ENCODE results near the gene KCNQ4. TPM values are rescaled to one million over a fixed set of nuclear protein-coding genes. Genes with fewer than 3 reads are reported as not detected.

KCNQ4 gene
- total and polyA plus RNA-seq, 2 of the 13 experiments (the other 11 are each of a cell fraction or from before 2014, with no cell fraction given) = 0.02 to 0.09 TPM

DNA sequence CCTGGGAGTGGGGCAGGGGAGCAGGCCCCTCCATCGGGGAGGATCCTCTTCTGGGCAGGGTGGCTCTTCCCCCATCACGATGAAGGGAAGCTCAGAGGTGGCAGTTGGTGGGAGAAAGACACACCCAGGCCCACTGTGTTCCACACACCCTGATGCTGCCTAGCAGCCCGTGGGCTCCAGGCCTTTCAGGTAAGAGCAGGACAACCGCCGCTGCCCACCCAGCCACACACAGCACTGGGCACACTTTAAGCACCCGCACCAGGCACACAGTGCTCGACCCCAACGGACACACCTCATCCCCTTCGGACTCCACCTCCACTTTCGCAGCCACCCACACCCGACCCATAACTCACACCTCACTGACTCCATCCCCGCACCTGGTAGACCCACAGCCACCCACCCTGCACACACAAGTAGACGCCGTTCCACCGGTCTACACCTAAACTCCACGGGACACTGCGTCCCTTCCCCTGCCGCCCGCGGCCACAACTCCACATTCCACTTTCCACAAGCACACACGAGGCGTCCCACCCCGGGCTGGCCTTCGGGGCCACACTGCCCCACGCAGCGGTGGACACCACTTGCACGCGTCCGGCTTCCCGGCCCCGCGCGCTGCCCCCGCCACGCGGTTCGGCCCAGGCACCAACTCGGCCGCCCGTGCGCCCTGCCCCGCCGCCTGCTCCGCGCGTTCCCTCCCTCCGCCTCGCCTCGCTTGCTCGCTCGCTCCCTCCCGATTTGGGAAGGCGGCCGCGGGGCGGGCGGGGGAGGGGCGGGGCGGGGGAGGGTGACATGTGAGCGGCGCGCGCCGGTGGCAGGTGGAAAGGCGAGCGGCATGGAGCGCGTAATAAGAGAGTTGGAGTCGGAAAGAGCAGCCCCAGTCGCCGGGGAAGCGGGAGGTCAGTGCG lies at the start of gene KCNQ4 (continued):
- TF ChIP-seq ADNP (CRISPR knock-in tag; IDR thresholded peaks at IDR 0.05) (no peak), KDM6A (CRISPR knock-in tag; IDR thresholded peaks at IDR 0.05; ENCODE audit: low read depth) (no peak)

DNA sequence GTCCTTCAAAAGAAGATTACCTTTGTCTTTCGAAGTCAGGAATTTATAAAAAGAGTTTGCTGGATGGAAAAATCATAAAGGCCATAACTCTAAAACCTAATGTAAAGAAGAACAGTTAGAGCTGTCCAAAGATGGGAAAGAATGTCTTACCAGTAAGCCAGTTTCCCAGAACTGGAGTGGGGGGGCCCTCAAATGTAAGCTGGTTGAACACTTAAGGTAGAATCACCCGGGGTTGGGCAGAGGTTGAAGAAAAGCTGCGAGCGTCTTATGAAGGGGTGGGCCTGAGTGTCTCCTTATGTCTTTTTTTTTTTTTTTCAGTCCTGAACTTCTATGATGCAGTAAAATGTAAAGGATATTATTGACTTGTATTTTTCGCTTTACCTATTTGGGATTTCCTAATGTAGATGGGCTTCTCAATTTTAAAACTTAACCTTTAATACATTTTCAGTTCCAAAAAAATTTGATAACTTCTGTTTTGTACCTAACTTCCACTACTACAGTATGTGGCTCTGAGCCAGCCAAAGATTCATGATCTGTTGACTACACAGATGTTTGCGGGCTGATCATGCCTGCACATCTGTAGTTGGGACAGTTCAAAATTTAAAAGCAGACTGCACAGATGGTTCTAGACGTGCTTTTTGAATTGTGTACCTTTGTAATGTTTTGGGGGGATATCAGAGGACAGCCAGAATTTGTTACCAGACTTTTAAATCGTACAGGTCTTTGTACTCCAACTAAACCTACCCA lies 48.5 kb upstream of the KCNQ4 start:
- DNase-seq (ENCODE audit: low spot score) (no peak), ATAC-seq (no peak), FAIRE-seq (no peak)
- Histone ChIP-seq H2AFZ (ENCODE audit: low read length) (no peak overlapping the region), H3K9ac (ENCODE audit: insufficient read depth, low read depth, low read length) (no peak overlapping the region), H3K27ac (ENCODE audit: extremely low read length, insufficient read depth, low read length) (no peak overlapping the region), H3K36me3 (replicated peaks in 1 of 2; ENCODE audit: control insufficient read depth in 1 of 2, insufficient read depth in 2 of 2, low read length in 2 of 2) (peaks cover 9 to 30% of the 10 kb centered on the region in 2 experiments; a peak in 3 of 5 replicates), H3K4me1 (ENCODE audit: insufficient read depth, low read length) (peaks cover 19% of the 10 kb centered on the region), H3K4me3 (replicated peaks in 1 of 3; ENCODE audit: insufficient read depth in 1 of 3, low read depth in 2 of 3, low read length in 3 of 3) (no peak overlapping the region), H3K4me2 (ENCODE audit: low read depth, low read length) (no peak overlapping the region), H3K79me2 (ENCODE audit: insufficient read depth, low read length) (peaks cover 56% of the 10 kb centered on the region), H3K27me3 (ENCODE audit: control insufficient read depth in 1 of 2, insufficient read depth in 2 of 2, low read length in 2 of 2) (no peaks in the 10 kb centered on the region), H4K20me1 (ENCODE audit: insufficient read depth, low read length) (no peaks in the 10 kb centered on the region), H3K9me3 (ENCODE audit: low read length) (no peaks in the 10 kb centered on the region)
- in situ Hi-C loops (cut with HindIII; ENCODE audit: extremely low pct_ligation_motif_present, low pct_unique_long_range_greater_than_20kb) = no loop called here
- BruUV-seq (replicated peaks) = no TSS peak
- WGBS (ENCODE audit: low lambda C conversion rate) = 94% methylated on average over 8 of the region's 8 CpGs
- intact Hi-C loops (cut with micrococcal nuclease; ENCODE audit: unreplicated experiment) = no loop called here
- ChIA-PET POLR2A (no interaction called here), CTCF (ENCODE audit: low intra/inter-chr PET ratio, low total read pairs) (no interaction called here)
- no peak for TF ChIP-seq ZNF180 (CRISPR knock-in tag; IDR thresholded peaks at IDR 0.05; ENCODE audit: borderline replicate concordance, low read depth)
- TF ChIP-seq GMEB1 (CRISPR knock-in tag; IDR thresholded peaks at IDR 0.05; ENCODE audit: borderline replicate concordance) = no peak
- TF ChIP-seq, protein P1, sequence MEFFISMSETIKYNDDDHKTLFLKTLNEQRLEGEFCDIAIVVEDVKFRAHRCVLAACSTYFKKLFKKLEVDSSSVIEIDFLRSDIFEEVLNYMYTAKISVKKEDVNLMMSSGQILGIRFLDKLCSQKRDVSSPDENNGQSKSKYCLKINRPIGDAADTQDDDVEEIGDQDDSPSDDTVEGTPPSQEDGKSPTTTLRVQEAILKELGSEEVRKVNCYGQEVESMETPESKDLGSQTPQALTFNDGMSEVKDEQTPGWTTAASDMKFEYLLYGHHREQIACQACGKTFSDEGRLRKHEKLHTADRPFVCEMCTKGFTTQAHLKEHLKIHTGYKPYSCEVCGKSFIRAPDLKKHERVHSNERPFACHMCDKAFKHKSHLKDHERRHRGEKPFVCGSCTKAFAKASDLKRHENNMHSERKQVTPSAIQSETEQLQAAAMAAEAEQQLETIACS (CRISPR knock-in tag; IDR thresholded peaks at IDR 0.05) = no peak
- TF ChIP-seq ZNF280D (CRISPR knock-in tag; IDR thresholded peaks at IDR 0.05) = no peak
- TF ChIP-seq ARID5B (CRISPR knock-in tag; IDR thresholded peaks at IDR 0.05) = no peak
- TF ChIP-seq EED (CRISPR knock-in tag; IDR thresholded peaks at IDR 0.05) = no peak
- TF ChIP-seq HNRNPK (IDR thresholded peaks at IDR 0.05; ENCODE audit: low read depth, low read length, poor library complexity, severe bottlenecking) = no peak
- no peak for TF ChIP-seq NFE2 (CRISPR knock-in tag; IDR thresholded peaks at IDR 0.05)

All from HepG2 (cell line).